HG03135 (cell line): ENCODE data around the gene DMRTA2.
"Not testable (repeated sequence)": the region's sequence is repeated elsewhere in the genome, so short reads cannot be mapped to it uniquely, and the experiment has no call there.

Experiments
- ATAC-seq: cut with Tn5 transposase; IDR thresholded peaks from one replicate; pipeline ENCODE4 v1.9.1; 2021; ENCODE audit warnings: mild to moderate bottlenecking, moderate library complexity; ENCODE audit not compliant: unreplicated experiment

DMRTA2 gene

GRCh38 chr1:50393522-50394120, 29.6 kb downstream of the DMRTA2 start:
- no peak for ATAC-seq

GRCh38 chr1:50381551-50381950, 41.7 kb downstream of the DMRTA2 start:
- ATAC-seq, result not testable (repeated sequence)

- ATAC-seq, result no peak
Measured at GRCh38 chr1:50378770-50379169, 44.5 kb downstream of the DMRTA2 start.

GRCh38 chr1:50373532-50373931, 49.7 kb downstream of the DMRTA2 start:
- no peak for ATAC-seq

GRCh38 chr1:50371749-50372148, 51.5 kb downstream of the DMRTA2 start:
- ATAC-seq, result no peak

- ATAC-seq, result no peak
Measured at GRCh38 chr1:50369830-50370229, 53.4 kb downstream of the DMRTA2 start.

- ATAC-seq, result no peak
Measured at GRCh38 chr1:50369008-50369634, 54.1 kb downstream of the DMRTA2 start.

- ATAC-seq, result no peak
Measured at GRCh38 chr1:50368179-50369007, 54.9 kb downstream of the DMRTA2 start.
